HCT116 (cell line): Measurements from ENCODE around the gene STRA8.

ENCODE experiments used
- EZH2 ChIP-seq: fragments of 200-600 bp; sonication (generic); IDR thresholded peaks from 2 replicates; pipeline ENCODE4 v1.6.1; 2017; ENCODE audit warnings: antibody characterized with exemption, mixed run types
- JUND ChIP-seq: IDR thresholded peaks from 2 replicates; pipeline ENCODE4 v1.6.1; 2012
- POLR2A ChIP-seq: IDR thresholded peaks from 2 replicates; pipeline ENCODE4 v1.7.0; 2011; ENCODE audit warnings: borderline replicate concordance; ENCODE audit not compliant: insufficient read depth, insufficient read length; ENCODE audit errors: extremely low read depth
- POLR2AphosphoS5 ChIP-seq: IDR thresholded peaks from 2 replicates; pipeline ENCODE4 v1.6.1; 2011; ENCODE audit warnings: mild to moderate bottlenecking, low read depth, low read length, moderate library complexity
- RAD21 ChIP-seq: IDR thresholded peaks from 2 replicates; pipeline ENCODE4 v1.6.1; 2012; ENCODE audit warnings: low read depth, mild to moderate bottlenecking
- SIN3A ChIP-seq: IDR thresholded peaks from 2 replicates; pipeline ENCODE4 v1.6.1; 2012; ENCODE audit warnings: low read depth
- ZNF274 ChIP-seq: fragments of 200-500 bp; sonication (Bioruptor generic); IDR thresholded peaks from 2 replicates; pipeline ENCODE4 v1.6.1; 2014; ENCODE audit warnings: mild to moderate bottlenecking, low read depth, low read length, inconsistent platforms
- TF ChIP-seq, protein P1 (sequence below), 3 experiments: fragments of 200-600 bp in 1 of 3; sonication (generic) in 1 of 3; IDR thresholded peaks in 2 of 3; conservative IDR thresholded peaks in 1 of 3; 2 replicates each; pipeline ENCODE4 v1.5.1; 2012 to 2017; ENCODE audit warnings: low read depth in 2 of 3, low read length in 2 of 3, antibody characterized with exemption in 1 of 3, borderline replicate concordance in 1 of 3, control low read depth in 1 of 3, mild to moderate bottlenecking in 1 of 3, mixed read lengths in 1 of 3, mixed run types in 1 of 3, moderate library complexity in 1 of 3; ENCODE audit not compliant: insufficient read depth in 1 of 3
- TF ChIP-seq, protein P2 (sequence below): IDR thresholded peaks from 2 replicates; pipeline ENCODE4 v1.6.1; 2012
- TF ChIP-seq, protein P3 (sequence below): IDR thresholded peaks from 2 replicates; pipeline ENCODE4 v1.6.1; 2011; ENCODE audit warnings: mild to moderate bottlenecking, low read length, moderate library complexity; ENCODE audit not compliant: insufficient replicate concordance; ENCODE audit errors: extremely low read depth
- TF ChIP-seq, protein P4 (sequence below): IDR thresholded peaks from 2 replicates; pipeline ENCODE4 v1.6.1; 2012; ENCODE audit warnings: low read depth
- TF ChIP-seq, protein P5 (sequence below): IDR thresholded peaks from 2 replicates; pipeline ENCODE4 v1.6.1; 2012

DNA sequence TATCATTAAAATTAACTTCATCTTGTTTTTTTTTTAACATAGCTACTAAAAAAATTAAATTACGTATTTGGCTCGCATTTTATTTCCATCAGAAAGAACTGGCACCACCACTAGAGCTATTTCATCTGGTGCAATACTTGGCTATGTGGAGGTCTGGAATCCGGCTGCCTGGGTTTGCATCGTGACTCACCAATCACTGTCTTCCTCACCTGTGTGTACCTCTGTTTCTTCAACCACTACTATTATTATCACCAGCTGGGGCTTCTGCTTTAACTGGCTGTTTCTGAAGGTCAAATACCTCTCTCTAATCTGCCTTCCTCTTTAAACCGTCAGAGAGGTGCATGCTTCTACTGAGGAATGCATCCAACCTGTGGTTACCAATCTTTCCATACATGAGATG, 28.8 kb upstream of the STRA8 start:
- TF ChIP-seq, protein P1, sequence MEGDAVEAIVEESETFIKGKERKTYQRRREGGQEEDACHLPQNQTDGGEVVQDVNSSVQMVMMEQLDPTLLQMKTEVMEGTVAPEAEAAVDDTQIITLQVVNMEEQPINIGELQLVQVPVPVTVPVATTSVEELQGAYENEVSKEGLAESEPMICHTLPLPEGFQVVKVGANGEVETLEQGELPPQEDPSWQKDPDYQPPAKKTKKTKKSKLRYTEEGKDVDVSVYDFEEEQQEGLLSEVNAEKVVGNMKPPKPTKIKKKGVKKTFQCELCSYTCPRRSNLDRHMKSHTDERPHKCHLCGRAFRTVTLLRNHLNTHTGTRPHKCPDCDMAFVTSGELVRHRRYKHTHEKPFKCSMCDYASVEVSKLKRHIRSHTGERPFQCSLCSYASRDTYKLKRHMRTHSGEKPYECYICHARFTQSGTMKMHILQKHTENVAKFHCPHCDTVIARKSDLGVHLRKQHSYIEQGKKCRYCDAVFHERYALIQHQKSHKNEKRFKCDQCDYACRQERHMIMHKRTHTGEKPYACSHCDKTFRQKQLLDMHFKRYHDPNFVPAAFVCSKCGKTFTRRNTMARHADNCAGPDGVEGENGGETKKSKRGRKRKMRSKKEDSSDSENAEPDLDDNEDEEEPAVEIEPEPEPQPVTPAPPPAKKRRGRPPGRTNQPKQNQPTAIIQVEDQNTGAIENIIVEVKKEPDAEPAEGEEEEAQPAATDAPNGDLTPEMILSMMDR (IDR thresholded peaks at IDR 0.05 in 2 of 3, conservative IDR thresholded peaks at IDR 0.05 in 1 of 3; ENCODE audit: borderline replicate concordance in 1 of 3, insufficient read depth in 1 of 3, low read depth in 2 of 3, low read length in 2 of 3), result no peak
- TF ChIP-seq POLR2A (no peak), JUND (no peak), POLR2AphosphoS5 (no peak), SIN3A (no peak), RAD21 (no peak), EZH2 (no peak), ZNF274 (no peak)
- TF ChIP-seq, protein P2, sequence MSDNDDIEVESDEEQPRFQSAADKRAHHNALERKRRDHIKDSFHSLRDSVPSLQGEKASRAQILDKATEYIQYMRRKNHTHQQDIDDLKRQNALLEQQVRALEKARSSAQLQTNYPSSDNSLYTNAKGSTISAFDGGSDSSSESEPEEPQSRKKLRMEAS, result no peak
- TF ChIP-seq, protein P3, sequence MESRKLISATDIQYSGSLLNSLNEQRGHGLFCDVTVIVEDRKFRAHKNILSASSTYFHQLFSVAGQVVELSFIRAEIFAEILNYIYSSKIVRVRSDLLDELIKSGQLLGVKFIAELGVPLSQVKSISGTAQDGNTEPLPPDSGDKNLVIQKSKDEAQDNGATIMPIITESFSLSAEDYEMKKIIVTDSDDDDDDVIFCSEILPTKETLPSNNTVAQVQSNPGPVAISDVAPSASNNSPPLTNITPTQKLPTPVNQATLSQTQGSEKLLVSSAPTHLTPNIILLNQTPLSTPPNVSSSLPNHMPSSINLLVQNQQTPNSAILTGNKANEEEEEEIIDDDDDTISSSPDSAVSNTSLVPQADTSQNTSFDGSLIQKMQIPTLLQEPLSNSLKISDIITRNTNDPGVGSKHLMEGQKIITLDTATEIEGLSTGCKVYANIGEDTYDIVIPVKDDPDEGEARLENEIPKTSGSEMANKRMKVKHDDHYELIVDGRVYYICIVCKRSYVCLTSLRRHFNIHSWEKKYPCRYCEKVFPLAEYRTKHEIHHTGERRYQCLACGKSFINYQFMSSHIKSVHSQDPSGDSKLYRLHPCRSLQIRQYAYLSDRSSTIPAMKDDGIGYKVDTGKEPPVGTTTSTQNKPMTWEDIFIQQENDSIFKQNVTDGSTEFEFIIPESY, result no peak
- TF ChIP-seq, protein P4, sequence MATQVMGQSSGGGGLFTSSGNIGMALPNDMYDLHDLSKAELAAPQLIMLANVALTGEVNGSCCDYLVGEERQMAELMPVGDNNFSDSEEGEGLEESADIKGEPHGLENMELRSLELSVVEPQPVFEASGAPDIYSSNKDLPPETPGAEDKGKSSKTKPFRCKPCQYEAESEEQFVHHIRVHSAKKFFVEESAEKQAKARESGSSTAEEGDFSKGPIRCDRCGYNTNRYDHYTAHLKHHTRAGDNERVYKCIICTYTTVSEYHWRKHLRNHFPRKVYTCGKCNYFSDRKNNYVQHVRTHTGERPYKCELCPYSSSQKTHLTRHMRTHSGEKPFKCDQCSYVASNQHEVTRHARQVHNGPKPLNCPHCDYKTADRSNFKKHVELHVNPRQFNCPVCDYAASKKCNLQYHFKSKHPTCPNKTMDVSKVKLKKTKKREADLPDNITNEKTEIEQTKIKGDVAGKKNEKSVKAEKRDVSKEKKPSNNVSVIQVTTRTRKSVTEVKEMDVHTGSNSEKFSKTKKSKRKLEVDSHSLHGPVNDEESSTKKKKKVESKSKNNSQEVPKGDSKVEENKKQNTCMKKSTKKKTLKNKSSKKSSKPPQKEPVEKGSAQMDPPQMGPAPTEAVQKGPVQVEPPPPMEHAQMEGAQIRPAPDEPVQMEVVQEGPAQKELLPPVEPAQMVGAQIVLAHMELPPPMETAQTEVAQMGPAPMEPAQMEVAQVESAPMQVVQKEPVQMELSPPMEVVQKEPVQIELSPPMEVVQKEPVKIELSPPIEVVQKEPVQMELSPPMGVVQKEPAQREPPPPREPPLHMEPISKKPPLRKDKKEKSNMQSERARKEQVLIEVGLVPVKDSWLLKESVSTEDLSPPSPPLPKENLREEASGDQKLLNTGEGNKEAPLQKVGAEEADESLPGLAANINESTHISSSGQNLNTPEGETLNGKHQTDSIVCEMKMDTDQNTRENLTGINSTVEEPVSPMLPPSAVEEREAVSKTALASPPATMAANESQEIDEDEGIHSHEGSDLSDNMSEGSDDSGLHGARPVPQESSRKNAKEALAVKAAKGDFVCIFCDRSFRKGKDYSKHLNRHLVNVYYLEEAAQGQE, result no peak
- TF ChIP-seq, protein P5, sequence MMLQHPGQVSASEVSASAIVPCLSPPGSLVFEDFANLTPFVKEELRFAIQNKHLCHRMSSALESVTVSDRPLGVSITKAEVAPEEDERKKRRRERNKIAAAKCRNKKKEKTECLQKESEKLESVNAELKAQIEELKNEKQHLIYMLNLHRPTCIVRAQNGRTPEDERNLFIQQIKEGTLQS, result no peak
